Peyer's patch (tissue), 4 donors: ENCODE measurements around the gene PTPRS. TPM values are rescaled to one million over a fixed set of nuclear protein-coding genes. Genes with fewer than 3 reads are reported as not detected.
"Not testable (repeated sequence)": the region's sequence is repeated elsewhere in the genome, so short reads cannot be mapped to it uniquely, and the experiment has no call there.

ENCODE experiments used
- DNase-seq, 3 donors: peaks; one replicate each; pipeline ENCODE4 v3.0.0-alpha.2; 2017 to 2019
- H3K27ac ChIP-seq, 4 donors: fragments of 200-600 bp; sonication (generic); one replicate each; pipeline ENCODE4 v1.5.1; 2016 to 2019
- H3K27me3 ChIP-seq, 2 donors: fragments of 200-600 bp; sonication (generic); one replicate each; pipeline ENCODE4 v1.5.1; 2019
- H3K36me3 ChIP-seq, 3 donors: fragments of 200-600 bp; sonication (generic); one replicate each; pipeline ENCODE4 v1.5.1; 2016 to 2019
- H3K4me1 ChIP-seq, 4 donors: fragments of 200-600 bp; sonication (generic); one replicate each; pipeline ENCODE4 v1.5.1; 2016 to 2019
- H3K4me3 ChIP-seq, 4 donors: fragments of 200-600 bp; sonication (generic); 1 replicate in 3 of 4; 2 replicates in 1 of 4; pipeline ENCODE4 v1.5.1; 2016 to 2019; ENCODE audit warnings: mild to moderate bottlenecking in 1 of 4
- H3K9me3 ChIP-seq, 4 donors: fragments of 200-600 bp; sonication (generic); one replicate each; pipeline ENCODE4 v1.5.1; 2016 to 2019; ENCODE audit warnings: mild to moderate bottlenecking in 1 of 4
- POLR2A ChIP-seq, 2 donors: fragments of 450-650 bp; IDR thresholded peaks; one replicate each; pipeline ENCODE4 v1.5.1; 2017; ENCODE audit warnings: antibody characterized with exemption in 2 of 2, mild to moderate bottlenecking in 2 of 2, moderate library complexity in 2 of 2
- total RNA-seq, 4 donors: library from RNA; depleted of rRNA; stranded (reverse); fragments of >200 nt; gene quantifications; one replicate each; pipeline ENCODE4 v1.1.0, GENCODE V29; 2016
- TF ChIP-seq, protein P1 (sequence below), 6 experiments: fragments of 450-650 bp in 4 of 6; fragments of 200-600 bp in 2 of 6; sonication (generic) in 1 of 6; IDR thresholded peaks; one replicate each; pipeline ENCODE4 v1.5.1; 2017 to 2019; ENCODE audit warnings: antibody characterized with exemption in 6 of 6, mild to moderate bottlenecking in 3 of 6, moderate library complexity in 1 of 6

The PTPRS gene
- total RNA-seq, 4 donors from 2014 or later: 14.2 to 85.8 (median 24.7) TPM

DNA sequence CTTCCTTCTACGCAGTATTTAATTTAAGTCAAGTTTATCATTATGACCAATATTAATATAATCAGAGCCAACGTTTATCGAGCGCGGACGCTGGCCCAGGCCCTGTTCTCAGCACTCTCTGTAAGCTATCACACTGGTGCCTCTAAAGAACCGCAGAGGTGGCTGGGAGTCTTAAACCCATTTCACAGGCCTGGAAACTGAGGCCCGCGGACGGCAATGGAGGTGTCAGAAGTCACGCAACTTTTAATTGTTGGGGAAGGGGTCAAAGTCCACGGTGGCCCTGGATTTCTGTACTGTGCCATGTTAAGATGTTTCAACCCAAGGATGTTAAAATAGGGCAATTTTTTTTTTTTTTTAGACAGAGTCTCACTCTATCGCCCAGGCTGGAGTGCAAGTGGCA is 8.8 kb downstream of the PTPRS start:
- Histone ChIP-seq H3K4me3 (no peak overlapping the region), H3K4me1 (no peaks in the 10 kb centered on the region), H3K9me3 (no peaks in the 10 kb centered on the region), H3K27me3 (no peaks in the 10 kb centered on the region), H3K27ac (no peak overlapping the region), H3K36me3 (no peaks in the 10 kb centered on the region)
- no peak for DNase-seq
- TF ChIP-seq POLR2A (IDR thresholded peaks at IDR 0.05): no peak
- TF ChIP-seq, protein P1, sequence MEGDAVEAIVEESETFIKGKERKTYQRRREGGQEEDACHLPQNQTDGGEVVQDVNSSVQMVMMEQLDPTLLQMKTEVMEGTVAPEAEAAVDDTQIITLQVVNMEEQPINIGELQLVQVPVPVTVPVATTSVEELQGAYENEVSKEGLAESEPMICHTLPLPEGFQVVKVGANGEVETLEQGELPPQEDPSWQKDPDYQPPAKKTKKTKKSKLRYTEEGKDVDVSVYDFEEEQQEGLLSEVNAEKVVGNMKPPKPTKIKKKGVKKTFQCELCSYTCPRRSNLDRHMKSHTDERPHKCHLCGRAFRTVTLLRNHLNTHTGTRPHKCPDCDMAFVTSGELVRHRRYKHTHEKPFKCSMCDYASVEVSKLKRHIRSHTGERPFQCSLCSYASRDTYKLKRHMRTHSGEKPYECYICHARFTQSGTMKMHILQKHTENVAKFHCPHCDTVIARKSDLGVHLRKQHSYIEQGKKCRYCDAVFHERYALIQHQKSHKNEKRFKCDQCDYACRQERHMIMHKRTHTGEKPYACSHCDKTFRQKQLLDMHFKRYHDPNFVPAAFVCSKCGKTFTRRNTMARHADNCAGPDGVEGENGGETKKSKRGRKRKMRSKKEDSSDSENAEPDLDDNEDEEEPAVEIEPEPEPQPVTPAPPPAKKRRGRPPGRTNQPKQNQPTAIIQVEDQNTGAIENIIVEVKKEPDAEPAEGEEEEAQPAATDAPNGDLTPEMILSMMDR (IDR thresholded peaks at IDR 0.05): no peak

DNA sequence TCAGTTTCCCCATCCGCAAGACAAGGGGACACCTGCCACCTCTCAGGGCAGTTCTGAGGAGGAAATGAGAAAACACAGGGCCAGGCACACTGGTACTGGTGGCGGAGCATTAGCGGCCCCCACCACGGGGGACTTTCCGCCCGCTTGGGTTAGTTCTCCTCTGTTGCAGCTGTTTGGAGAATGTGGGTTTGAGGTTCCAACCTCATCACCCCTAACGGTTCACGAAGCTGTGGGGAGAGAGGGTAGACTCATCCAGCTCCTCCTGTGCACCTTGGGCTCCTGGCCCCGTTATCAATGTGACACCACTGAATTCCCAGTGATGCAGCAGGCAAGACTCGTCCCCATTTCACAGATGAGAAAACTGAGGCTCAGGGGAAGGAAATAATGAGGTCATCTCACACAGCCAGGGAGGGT is 10.3 kb downstream of the PTPRS start:
- Histone ChIP-seq H3K4me1 (no peaks in the 10 kb centered on the region), H3K9me3 (no peaks in the 10 kb centered on the region), H3K36me3 (no peaks in the 10 kb centered on the region), H3K4me3 (no peak overlapping the region), H3K27me3 (no peaks in the 10 kb centered on the region), H3K27ac (no peak overlapping the region)
- no peak for DNase-seq
- TF ChIP-seq, protein P1 (IDR thresholded peaks at IDR 0.05): no peak
- TF ChIP-seq POLR2A (IDR thresholded peaks at IDR 0.05): no peak

DNA sequence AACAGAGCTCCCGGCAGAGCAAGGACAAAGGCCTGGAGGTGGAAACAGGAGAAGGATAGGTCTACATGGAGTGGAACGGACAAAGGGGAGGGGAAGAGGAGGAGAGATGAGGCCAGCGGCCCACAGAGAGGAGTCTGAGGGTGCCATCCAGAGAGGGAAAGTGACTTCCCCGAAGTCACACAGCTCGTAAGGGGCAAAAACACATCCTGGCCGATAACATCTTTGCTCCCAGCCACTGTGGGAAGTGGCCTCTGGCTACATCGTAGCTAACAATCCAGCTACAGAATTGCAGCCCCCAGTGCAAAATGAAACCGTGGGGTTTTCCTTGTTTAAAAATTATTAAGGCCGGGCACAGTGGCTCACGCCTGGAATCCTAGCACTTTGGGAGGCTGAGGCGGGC is 11.5 kb downstream of the PTPRS start:
- DNase-seq: no peak
- H3K4me3 ChIP-seq: no peak overlapping the region
- no peaks in the 10 kb centered on the region for H3K4me1 ChIP-seq
- TF ChIP-seq POLR2A (IDR thresholded peaks at IDR 0.05): no peak
- TF ChIP-seq, protein P1 (IDR thresholded peaks at IDR 0.05): no peak
- no peaks in the 10 kb centered on the region for H3K36me3 ChIP-seq
- peaks cover 0 to 6% (median 0%) of the 10 kb centered on the region in 4 donors for H3K9me3 ChIP-seq
- no peak overlapping the region for H3K27ac ChIP-seq
- no peaks in the 10 kb centered on the region for H3K27me3 ChIP-seq

DNA sequence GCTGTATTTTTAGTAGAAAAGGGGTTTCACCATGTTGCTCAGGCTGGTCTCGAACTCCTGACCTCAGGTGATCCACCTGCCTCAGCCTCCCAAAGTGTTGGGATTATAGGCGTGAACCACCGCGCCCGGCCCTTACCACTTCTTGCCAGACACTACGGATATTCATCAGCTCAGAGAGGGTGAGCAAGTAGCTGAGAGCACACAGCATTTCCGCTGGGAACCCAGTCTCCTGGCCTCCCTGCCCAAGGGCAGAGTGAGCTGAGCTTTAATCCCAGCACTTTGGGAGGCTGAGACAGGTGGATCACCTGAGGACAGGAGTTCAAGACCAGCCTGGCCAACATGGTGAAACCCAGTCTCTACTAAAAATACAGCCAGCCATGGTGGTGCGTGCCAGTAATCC is 12.2 kb downstream of the PTPRS start:
- not testable (repeated sequence) for H3K4me1 ChIP-seq

DNA sequence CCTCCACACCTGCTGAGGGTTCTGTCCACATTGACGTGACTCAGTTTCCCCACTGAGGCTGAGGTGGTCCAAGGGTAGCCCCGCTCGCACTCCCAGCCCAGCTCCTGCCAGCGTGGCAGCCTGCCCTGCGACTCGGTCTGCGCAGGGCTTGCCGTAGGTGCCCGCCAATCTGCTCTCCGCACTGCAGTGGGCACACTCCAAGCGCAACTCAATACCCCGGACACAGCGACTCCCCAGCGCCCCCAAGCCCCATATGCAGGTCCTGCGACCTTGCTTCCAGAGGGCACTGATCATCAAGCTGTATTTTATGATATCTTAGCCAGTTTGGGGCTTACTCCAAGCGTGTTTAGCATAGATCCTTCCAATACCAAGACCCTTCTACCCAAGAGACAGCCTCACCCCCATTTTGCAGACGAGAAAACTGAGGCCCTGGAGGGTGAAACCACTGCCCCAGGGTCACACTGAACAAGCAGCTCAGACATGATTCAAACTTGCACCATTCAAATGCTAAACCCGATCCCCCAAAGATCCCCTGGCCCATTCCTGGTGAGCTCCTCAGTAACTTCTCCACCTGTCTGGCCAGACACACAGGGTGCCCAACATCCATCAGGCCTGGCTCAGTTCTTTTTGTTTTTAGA is 13.5 kb downstream of the PTPRS start:
- peaks cover 0 to 6% (median 0%) of the 10 kb centered on the region in 4 donors for H3K9me3 ChIP-seq
- no peaks in the 10 kb centered on the region for H3K27me3 ChIP-seq
- no peak overlapping the region for H3K27ac ChIP-seq
- no peak overlapping the region for H3K4me3 ChIP-seq
- no peak for DNase-seq
- no peaks in the 10 kb centered on the region for H3K36me3 ChIP-seq
- H3K4me1 ChIP-seq: no peaks in the 10 kb centered on the region
- TF ChIP-seq, protein P1 (IDR thresholded peaks at IDR 0.05): no peak
- TF ChIP-seq POLR2A (IDR thresholded peaks at IDR 0.05): no peak

More for the DNA sequence above, 12.2 kb downstream of the PTPRS start:
- H3K27ac ChIP-seq, H3K27me3 ChIP-seq, H3K36me3 ChIP-seq, H3K4me3 ChIP-seq, DNase-seq, H3K9me3 ChIP-seq: not testable (repeated sequence)

DNA sequence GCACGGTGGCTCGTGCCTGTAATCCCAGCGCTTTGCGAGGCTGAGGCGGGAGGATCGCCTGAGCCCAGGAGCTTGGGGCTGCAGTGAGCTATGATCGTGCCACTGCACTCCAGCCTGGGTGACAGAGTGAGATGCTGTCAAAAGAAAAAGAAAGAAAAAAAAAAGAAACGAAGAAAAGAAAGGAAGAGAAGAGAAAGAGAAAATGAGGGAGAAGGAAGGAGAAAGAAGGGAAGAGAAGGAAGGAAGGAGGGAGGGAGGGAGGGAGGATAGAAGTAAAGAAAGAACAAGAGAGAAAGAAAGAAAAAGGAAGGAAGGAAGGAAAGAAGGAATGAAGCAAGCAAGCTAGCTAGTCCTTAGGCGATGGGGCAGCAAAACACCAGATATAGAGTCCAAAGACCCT is 14.1 kb downstream of the PTPRS start:
- Histone ChIP-seq H3K4me3 (no peak overlapping the region), H3K27ac (no peak overlapping the region), H3K27me3 (no peaks in the 10 kb centered on the region), H3K4me1 (no peaks in the 10 kb centered on the region), H3K9me3 (peaks cover 0 to 6% (median 0%) of the 10 kb centered on the region in 4 donors), H3K36me3 (no peaks in the 10 kb centered on the region)
- DNase-seq: no peak
- TF ChIP-seq POLR2A (IDR thresholded peaks at IDR 0.05): no peak
- TF ChIP-seq, protein P1 (IDR thresholded peaks at IDR 0.05): no peak
